Activated CD8-positive, alpha-beta memory T cell treated with anti-CD3 and anti-CD28 coated beads for 36 hours (primary cell): ENCODE results near the gene FAM210A. TPM values are rescaled to one million over a fixed set of nuclear protein-coding genes. Genes with fewer than 3 reads are reported as not detected.

ENCODE experiments used
- CTCF ChIA-PET: fragments of 350-600 bp; sonication (Branson Sonifier 250); formaldehyde crosslinking; loops from one replicate; lab custom pipeline; 2021; ENCODE audit warnings: antibody characterized with exemption; lab: Charles Lee
- POLR2A ChIA-PET: fragments of 350-600 bp; sonication (Branson Sonifier 250); formaldehyde crosslinking; loops from one replicate; lab custom pipeline; 2021; ENCODE audit warnings: antibody characterized with exemption; lab: Charles Lee
- total RNA-seq, 2 experiments: library from RNA; stranded (reverse); gene quantifications; one replicate each; pipeline ENCODE4 v1.2.3, GENCODE V29; 2021

FAM210A gene
- total RNA-seq, 2 experiments from 2014 or later, result 51.6 to 53.9 TPM

- ChIA-PET POLR2A (no interaction called here), CTCF (no interaction called here)
These were observed 68.4 kb downstream of the FAM210A start for GRCh38 chr18:13657974-13658373.

GRCh38 chr18:13653746-13654433 lies 72.5 kb downstream of the FAM210A start:
- POLR2A ChIA-PET, result no interaction called here
- CTCF ChIA-PET, result no interaction called here

GRCh38 chr18:13649397-13650390 lies 76.7 kb downstream of the FAM210A start:
- ChIA-PET POLR2A (no interaction called here), CTCF (interaction anchor here (1.2 kb wide), 1 partner anchor 164 kb away, joined by 3 read pairs; no protein-coding TSS in a partner anchor)

- ChIA-PET POLR2A (no interaction called here), CTCF (no interaction called here)
These were observed 78.6 kb downstream of the FAM210A start for GRCh38 chr18:13647761-13648160.

GRCh38 chr18:13646633-13647032 lies 79.7 kb downstream of the FAM210A start:
- ChIA-PET POLR2A (no interaction called here), CTCF (no interaction called here)

GRCh38 chr18:13645093-13645492 lies 81.3 kb downstream of the FAM210A start:
- CTCF ChIA-PET, result no interaction called here
- POLR2A ChIA-PET, result no interaction called here

GRCh38 chr18:13643261-13643751 lies 83.1 kb downstream of the FAM210A start:
- CTCF ChIA-PET, result no interaction called here
- POLR2A ChIA-PET, result no interaction called here

- POLR2A ChIA-PET, result no interaction called here
These were observed 83.9 kb downstream of the FAM210A start for GRCh38 chr18:13642440-13642827.

GRCh38 chr18:13641551-13642439 lies 84.6 kb downstream of the FAM210A start:
- ChIA-PET POLR2A (no interaction called here), CTCF (no interaction called here)

More at GRCh38 chr18:13642440-13642827, 83.9 kb downstream of the FAM210A start:
- CTCF ChIA-PET, result no interaction called here

GRCh38 chr18:13640266-13640860 lies 86.0 kb downstream of the FAM210A start:
- ChIA-PET CTCF (no interaction called here), POLR2A (no interaction called here)

- POLR2A ChIA-PET, result no interaction called here
- CTCF ChIA-PET, result no interaction called here
These were observed 87.4 kb downstream of the FAM210A start for GRCh38 chr18:13638719-13639595.

GRCh38 chr18:13635046-13635445 lies 91.3 kb downstream of the FAM210A start:
- ChIA-PET POLR2A (no interaction called here), CTCF (no interaction called here)

GRCh38 chr18:13633700-13634099 lies 92.7 kb downstream of the FAM210A start:
- ChIA-PET CTCF (interaction anchor here (1.4 kb wide), 1 partner anchor 75 kb away, joined by 3 read pairs; no protein-coding TSS in a partner anchor), POLR2A (no interaction called here)

GRCh38 chr18:13630716-13631268 lies 95.6 kb downstream of the FAM210A start:
- ChIA-PET POLR2A (interaction anchor here (0.6 kb wide), 1 partner anchor 62 kb away, joined by 3 read pairs; no protein-coding TSS in a partner anchor), CTCF (interaction anchor here (1.3 kb wide), 1 partner anchor 75 kb away, joined by 3 read pairs; no protein-coding TSS in a partner anchor)

GRCh38 chr18:13629841-13630715 lies 96.3 kb downstream of the FAM210A start:
- ChIA-PET CTCF (interaction anchor here (0.6 to 2.5 kb wide), 8 partner anchors 16 to 74 kb away, joined by 3 to 18 read pairs (median 4); no protein-coding TSS in a partner anchor), POLR2A (no interaction called here)

- ChIA-PET CTCF (interaction anchor here (2.0 to 2.5 kb wide), 2 partner anchors 69 to 72 kb away, joined by 8 to 18 read pairs; no protein-coding TSS in a partner anchor), POLR2A (interaction anchor here (1.2 kb wide), 1 partner anchor 98 kb away, joined by 3 read pairs; the partner anchor contains the start of genes FAM210A and RNMT)
These were observed 98.1 kb downstream of the FAM210A start for GRCh38 chr18:13628211-13628610.
